Left ventricle myocardium inferior (tissue), 1 donor: Measurements from ENCODE around the gene CAMK1D. TPM values are rescaled to one million over a fixed set of nuclear protein-coding genes. Genes with fewer than 3 reads are reported as not detected.
A peak's percentile ranks its signal among the peaks of the same experiment; 100 is the strongest.

Source experiments
- DNase-seq: peaks from one replicate; pipeline ENCODE4 v3.0.0-alpha.2; 2020
- H3K27ac ChIP-seq: fragments of 200-600 bp; replicated peaks from 2 replicates; pipeline ENCODE4 v1.8.0; 2021
- H3K27me3 ChIP-seq: fragments of 200-600 bp; 2 replicates; pipeline ENCODE4 v1.8.0; 2021; ENCODE audit warnings: low read depth
- H3K36me3 ChIP-seq: fragments of 200-600 bp; 2 replicates; pipeline ENCODE4 v1.8.0; 2021
- H3K4me1 ChIP-seq: fragments of 200-600 bp; 2 replicates; pipeline ENCODE4 v1.8.0; 2021
- H3K4me3 ChIP-seq: fragments of 200-600 bp; 2 replicates; pipeline ENCODE4 v1.8.0; 2021; ENCODE audit warnings: mild to moderate bottlenecking, moderate library complexity
- H3K9me3 ChIP-seq: fragments of 200-600 bp; replicated peaks from 2 replicates; pipeline ENCODE4 v1.8.0; 2021
- CTCF ChIP-seq: fragments of 200-600 bp; IDR thresholded peaks from 2 replicates; pipeline ENCODE4 v1.8.0; 2021; ENCODE audit warnings: antibody characterized with exemption, mild to moderate bottlenecking, borderline replicate concordance
- intact Hi-C: fragments of 100-400 bp; cut with micrococcal nuclease; formaldehyde crosslinking; loops from one replicate; pipeline ENCODE4 v1.11.0; 2022
- total RNA-seq: library from RNA; stranded (reverse); fragmentation: NEBNext Ultra II Directional; extraction: Animal tissue kit (Norgen Biotek cat#: 25700); gene quantifications from one replicate; pipeline ENCODE4 v1.2.1, GENCODE V29; 2021
- donor health status: DM: no; HTN: yes; CAD: no; lungs with severe emphysema.

Gene CAMK1D
- total RNA-seq, 1 donor from 2014 or later = 2.5 TPM

- TF ChIP-seq CTCF = no peak
- Histone ChIP-seq H3K9me3 (no peaks in the 10 kb centered on the region), H3K4me1 (peaks cover 20% of the 10 kb centered on the region), H3K4me3 (no peak overlapping the region), H3K27ac (peak overlapping the region; percentile 45), H3K36me3 (no peaks in the 10 kb centered on the region), H3K27me3 (no peaks in the 10 kb centered on the region)
- intact Hi-C loops = no loop called here
- no peak for DNase-seq
Observed at GRCh38 chr10:12444981-12445700, 95.8 kb downstream of the CAMK1D start.

- intact Hi-C loops = no loop called here
- Histone ChIP-seq H3K4me3 (no peak overlapping the region), H3K27me3 (no peaks in the 10 kb centered on the region), H3K9me3 (no peaks in the 10 kb centered on the region), H3K27ac (peak overlapping the region; percentile 45), H3K4me1 (peaks cover 20% of the 10 kb centered on the region), H3K36me3 (no peaks in the 10 kb centered on the region)
- no peak for TF ChIP-seq CTCF
- no peak for DNase-seq
Observed at GRCh38 chr10:12445701-12446334, 96.5 kb downstream of the CAMK1D start.

- Histone ChIP-seq H3K9me3 (no peaks in the 10 kb centered on the region), H3K27me3 (no peaks in the 10 kb centered on the region), H3K27ac (no peak overlapping the region), H3K4me1 (peaks cover 20% of the 10 kb centered on the region), H3K4me3 (no peak overlapping the region), H3K36me3 (no peaks in the 10 kb centered on the region)
- no peak for TF ChIP-seq CTCF
- intact Hi-C loops = no loop called here
- DNase-seq = no peak
Observed at GRCh38 chr10:12448340-12448728, 99.0 kb downstream of the CAMK1D start.

GRCh38 chr10:12448729-12449391 lies 99.5 kb downstream of the CAMK1D start:
- intact Hi-C loops = no loop called here
- TF ChIP-seq CTCF = no peak
- H3K27me3 ChIP-seq = no peaks in the 10 kb centered on the region
- no peaks in the 10 kb centered on the region for H3K9me3 ChIP-seq
- DNase-seq = no peak
- no peak overlapping the region for H3K27ac ChIP-seq
- H3K4me1 ChIP-seq = peaks cover 20% of the 10 kb centered on the region
- no peak overlapping the region for H3K4me3 ChIP-seq
- H3K36me3 ChIP-seq = no peaks in the 10 kb centered on the region

GRCh38 chr10:12455318-12455717 lies 106.0 kb downstream of the CAMK1D start:
- Histone ChIP-seq H3K27me3 (no peaks in the 10 kb centered on the region), H3K4me1 (peaks cover 13% of the 10 kb centered on the region), H3K27ac (no peak overlapping the region), H3K9me3 (no peaks in the 10 kb centered on the region), H3K4me3 (no peak overlapping the region), H3K36me3 (no peaks in the 10 kb centered on the region)
- no peak for TF ChIP-seq CTCF
- intact Hi-C loops = no loop called here
- no peak for DNase-seq
